ENCODE data around the gene PCDHA5.

DNA sequence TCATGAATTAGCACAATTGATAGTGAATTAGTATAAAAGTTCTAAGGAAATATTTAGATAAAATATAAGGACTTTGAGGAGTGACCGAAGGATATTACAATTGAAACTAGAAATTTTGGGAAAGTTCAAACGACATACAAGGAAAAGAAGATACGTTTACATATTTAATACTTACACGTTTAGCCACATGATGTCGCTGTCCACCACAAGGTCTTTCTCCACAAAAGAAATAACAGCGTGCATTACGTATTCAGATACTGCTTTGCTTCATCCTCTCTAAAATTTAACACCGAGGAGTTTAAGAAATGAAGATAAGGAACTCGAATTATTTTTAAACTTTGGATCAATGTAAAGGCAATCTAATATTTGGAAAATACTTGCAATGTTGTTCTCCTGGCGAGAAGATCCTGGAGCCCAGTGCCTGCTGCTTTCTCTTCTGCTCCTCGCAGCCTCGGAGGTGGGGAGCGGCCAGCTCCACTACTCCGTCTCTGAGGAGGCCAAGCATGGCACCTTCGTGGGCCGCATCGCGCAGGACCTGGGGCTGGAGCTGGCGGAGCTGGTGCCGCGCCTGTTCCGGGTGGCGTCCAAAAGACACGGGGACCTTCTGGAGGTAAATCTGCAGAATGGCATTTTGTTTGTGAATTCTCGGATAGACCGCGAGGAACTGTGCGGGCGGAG is 20.5 kb upstream of the PCDHA5 start, which contains the start of gene PCDHA3:
- no peak for TF ChIP-seq POLR2A (IDR thresholded peaks at IDR 0.05)
- TF ChIP-seq, protein P1, sequence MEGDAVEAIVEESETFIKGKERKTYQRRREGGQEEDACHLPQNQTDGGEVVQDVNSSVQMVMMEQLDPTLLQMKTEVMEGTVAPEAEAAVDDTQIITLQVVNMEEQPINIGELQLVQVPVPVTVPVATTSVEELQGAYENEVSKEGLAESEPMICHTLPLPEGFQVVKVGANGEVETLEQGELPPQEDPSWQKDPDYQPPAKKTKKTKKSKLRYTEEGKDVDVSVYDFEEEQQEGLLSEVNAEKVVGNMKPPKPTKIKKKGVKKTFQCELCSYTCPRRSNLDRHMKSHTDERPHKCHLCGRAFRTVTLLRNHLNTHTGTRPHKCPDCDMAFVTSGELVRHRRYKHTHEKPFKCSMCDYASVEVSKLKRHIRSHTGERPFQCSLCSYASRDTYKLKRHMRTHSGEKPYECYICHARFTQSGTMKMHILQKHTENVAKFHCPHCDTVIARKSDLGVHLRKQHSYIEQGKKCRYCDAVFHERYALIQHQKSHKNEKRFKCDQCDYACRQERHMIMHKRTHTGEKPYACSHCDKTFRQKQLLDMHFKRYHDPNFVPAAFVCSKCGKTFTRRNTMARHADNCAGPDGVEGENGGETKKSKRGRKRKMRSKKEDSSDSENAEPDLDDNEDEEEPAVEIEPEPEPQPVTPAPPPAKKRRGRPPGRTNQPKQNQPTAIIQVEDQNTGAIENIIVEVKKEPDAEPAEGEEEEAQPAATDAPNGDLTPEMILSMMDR (IDR thresholded peaks at IDR 0.05), result peak in 2 of 6 experiments; percentile 7 to 8
